NCI-H2029 (cell line): ENCODE measurements around the gene MAPK9.

Experiments used
- DNase-seq: peaks from one replicate; lab custom pipeline; 2025; lab: John Stamatoyannopoulos, UW

Gene MAPK9

DNA sequence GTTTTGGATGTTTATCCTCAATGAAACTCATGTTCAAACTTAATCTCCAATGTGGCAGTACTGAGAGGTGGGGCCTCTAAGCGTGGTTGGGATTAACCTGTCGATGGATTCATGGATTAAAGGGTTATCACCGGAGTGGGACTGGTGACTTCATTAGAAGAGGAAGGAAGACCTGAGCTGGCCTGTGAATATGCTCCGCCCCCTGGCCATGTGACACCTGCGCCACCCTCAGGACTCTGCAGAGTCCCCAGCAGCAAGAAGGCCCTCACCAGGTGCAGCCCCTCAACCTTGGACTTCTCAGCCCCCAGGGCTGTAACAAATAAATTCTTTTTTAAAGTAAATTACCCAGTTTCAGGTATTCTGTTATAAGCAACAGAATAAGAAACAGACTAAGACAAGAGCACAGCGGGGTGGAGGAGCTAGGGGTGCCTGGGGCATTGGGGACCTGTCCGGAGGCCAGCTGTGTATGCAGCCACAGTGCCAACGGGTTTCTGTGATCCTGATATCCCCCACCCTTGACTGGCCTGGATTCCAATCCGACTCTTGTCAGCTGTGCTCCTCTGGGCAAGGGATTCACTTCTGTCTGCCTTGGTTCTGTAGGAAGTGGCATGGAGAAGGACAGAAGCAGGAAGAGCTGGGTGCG lies 3.2 kb upstream of the MAPK9 start:
- no peak for DNase-seq

DNA sequence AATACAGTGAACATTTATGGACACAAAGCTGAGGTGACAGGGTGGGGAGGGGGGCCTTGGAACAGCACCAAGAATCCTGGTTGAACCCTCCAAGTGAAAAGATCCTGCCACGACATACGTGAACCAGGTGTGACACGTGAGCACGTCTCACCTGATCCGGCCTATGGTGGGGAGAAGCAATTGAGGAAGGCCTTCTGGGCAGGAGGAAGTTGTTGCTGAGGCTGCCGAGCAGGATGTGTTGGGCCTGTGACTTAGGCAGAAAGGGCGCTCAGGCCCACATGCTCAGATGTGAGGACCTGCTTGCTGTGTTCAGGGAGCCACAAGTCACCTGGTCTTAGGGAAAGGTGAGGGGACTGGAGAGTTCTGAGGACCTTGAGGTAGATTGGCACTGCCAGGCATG lies 2.5 kb upstream of the MAPK9 start:
- no peak for DNase-seq

- DNase-seq: no peak
These were observed 496 bp downstream of the MAPK9 start for GRCh38 chr5:180291234-180291940.

DNA sequence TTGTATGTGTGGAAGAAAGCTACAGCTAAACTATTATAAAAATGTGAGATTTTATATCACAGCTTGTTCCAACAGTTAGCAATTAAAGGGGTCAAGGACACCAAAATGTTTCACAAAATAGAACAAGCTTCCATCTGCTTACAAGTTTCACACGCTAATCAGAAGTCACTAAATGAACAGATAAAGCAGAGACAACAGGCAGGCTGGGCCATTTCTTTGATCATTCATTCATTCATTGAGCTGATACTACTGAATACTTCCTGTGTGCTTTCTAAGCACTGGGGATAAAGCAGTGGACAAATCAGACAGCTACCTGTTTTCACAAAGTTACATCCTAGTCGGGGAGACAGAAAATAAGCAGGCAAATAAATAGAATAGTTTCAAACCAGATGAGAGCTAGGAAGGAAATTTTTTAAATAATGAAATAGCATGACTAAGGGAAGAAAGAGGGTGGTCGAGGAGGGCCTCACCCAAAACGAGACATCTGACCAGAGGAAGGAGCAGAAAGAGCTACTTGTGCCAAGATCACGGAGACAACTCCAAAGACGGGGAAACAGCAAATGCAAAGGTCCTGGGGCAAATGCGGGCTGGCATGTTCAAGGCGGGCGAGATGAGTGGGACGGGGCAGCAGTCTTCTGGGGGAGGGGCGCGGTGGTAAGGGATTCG lies 1.2 kb downstream of the MAPK9 start:
- no peak for DNase-seq

DNA sequence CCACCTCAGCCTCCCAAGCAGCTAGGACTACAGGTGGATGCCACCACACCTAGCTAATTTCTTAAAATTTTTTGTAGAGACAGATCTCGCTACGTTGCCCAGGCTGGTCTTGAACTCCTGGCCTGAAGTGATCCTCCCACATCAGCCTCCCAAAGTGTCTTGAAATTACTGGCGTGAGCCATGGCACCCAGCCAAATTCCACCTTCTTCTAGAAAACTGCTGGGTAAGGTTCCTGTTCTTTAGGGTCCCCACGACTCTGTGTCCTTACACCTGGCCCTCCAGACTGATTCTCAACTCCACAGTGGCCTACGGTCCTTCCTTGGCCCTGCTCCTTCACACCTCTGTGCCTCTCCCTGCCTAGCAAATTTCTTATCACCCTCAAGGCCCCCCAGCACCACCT lies 1.9 kb downstream of the MAPK9 start:
- DNase-seq: no peak

- DNase-seq: peak; percentile 78
These were observed 2.5 kb downstream of the MAPK9 start for GRCh38 chr5:180289433-180289832.

GRCh38 chr5:180287868-180288267 lies 4.0 kb downstream of the MAPK9 start:
- no peak for DNase-seq

GRCh38 chr5:180287404-180287803 lies 4.5 kb downstream of the MAPK9 start:
- no peak for DNase-seq

DNA sequence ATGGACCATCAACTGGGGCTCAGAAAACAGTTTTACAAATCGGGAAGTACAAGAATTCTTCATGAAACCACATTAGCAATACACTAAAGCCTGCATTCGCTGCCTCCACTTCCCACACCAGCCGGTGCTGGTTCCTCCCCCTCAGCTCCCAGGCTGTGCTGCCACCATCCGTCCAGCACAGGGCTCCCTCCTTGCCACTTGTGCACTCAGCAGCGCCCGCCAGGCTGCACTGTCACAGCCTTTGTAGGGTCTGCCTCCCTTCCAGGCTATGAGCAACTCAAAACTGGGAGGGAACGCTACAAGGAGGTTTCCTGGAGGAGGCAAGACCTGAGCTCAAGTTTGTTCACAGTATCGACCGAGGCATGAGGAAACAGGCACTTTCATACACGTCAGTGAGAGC lies 7.7 kb downstream of the MAPK9 start:
- DNase-seq: no peak

DNA sequence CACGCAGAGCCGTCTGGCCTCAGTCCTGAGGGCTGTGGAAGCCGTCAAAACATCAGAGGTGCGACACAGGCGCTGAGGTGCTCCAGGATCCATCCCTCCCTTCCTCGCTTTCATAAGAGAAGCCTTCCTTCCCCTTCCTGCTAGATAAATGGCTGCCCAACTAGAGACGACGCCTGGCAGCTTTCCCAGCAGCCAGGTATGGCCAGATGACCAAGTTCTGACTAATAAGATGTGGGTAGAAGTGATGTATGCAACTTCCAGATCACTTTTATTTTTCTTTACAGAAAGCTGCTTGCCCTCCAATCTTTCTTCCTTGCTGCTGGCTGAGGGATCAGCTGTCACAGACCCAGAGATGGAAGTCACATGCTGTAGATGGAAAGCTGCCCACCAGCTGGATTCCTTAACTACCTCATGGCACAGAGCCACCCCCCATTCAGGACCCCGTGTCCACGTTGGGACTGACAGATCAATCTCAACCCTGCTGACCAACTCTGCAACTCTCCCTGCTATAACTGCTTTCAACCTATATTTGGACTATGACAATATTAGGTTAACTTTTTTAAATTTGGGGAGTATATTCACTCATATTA lies 8.8 kb downstream of the MAPK9 start:
- no peak for DNase-seq

GRCh38 chr5:180282281-180282680 lies 9.6 kb downstream of the MAPK9 start:
- no peak for DNase-seq

GRCh38 chr5:180281706-180282105 lies 10.2 kb downstream of the MAPK9 start:
- peak; percentile 30 for DNase-seq

- DNase-seq: no peak
These were observed 17.2 kb downstream of the MAPK9 start for GRCh38 chr5:180274695-180275094.

DNA sequence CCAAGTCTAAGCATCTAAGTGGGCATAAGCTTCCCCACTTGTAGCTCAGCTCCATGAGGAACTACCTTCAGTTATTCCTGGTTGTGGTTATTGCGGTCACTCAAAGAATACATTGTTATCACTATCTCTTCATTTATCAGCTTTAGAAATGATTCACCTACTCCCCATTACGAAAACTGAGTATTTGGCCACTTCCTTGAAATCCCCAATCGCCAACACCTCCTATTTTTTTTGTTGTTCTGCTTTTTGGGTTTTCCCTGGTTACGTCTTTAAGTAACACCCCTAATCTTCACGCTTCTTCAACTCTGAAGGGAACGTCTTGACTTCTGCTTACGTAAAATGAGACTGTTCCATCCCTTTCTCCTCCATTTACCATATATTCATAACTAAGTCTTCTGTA lies 20.7 kb downstream of the MAPK9 start:
- no peak for DNase-seq

DNA sequence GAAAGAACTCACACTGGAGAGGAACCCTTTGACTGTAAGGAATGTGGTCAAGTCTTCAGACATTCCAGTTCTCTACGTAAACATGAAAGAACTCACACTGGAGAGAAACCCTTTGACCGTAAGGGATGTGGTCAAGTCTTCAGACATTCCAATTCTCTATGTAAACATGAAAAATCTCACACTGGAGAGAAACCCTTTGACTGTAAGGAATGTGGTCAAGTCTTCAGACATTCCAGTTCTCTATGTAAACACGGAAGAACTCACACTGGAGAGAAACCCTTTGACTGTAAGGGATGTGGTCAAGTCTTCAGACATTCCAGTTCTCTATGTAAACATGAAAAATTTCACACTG lies 32.6 kb downstream of the MAPK9 start:
- no peak for DNase-seq

GRCh38 chr5:180253036-180253824 lies 38.7 kb downstream of the MAPK9 start:
- DNase-seq: no peak

- no peak for DNase-seq
These were observed 40.0 kb downstream of the MAPK9 start for GRCh38 chr5:180251887-180252286.

DNA sequence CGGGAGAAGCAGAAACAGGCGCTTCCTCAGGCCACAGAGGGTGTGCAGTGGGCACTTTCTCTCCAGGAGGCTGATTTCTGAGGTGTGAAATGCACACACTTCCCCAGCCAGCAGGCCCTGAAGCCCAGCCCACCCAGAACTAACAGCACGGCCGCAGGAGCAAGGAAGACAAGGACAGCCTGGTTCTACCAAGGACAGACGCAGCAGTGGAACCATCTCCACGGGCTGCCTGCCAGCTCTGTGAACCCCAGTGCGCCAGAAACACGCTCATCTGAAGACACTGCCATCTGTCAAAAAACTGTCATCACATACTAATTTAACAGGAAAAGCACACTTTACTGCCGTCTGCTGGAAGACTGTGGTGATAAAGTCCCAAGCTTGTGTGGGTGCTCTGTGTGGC lies 40.7 kb downstream of the MAPK9 start:
- no peak for DNase-seq

GRCh38 chr5:180250329-180250728 lies 41.6 kb downstream of the MAPK9 start:
- DNase-seq: no peak

DNA sequence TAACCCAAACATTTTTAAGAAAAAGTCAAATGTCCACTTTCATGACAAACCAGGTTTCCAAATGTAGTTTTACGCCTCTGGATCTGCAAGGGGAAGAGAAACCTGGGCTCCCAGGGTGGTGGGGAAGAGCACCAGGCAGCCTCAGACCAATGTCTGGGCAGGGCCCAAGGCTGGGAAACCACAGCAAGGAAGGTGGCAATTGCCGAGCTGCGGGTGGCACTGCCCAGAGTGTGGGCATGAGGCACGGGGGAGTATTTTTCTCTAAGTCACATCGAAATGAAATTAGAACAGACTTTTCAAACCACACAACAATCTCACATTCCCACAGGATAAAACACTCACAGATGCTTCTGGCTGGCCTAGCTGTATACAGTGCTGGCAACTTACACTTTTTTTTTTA lies 50.3 kb downstream of the MAPK9 start:
- DNase-seq: no peak

DNA sequence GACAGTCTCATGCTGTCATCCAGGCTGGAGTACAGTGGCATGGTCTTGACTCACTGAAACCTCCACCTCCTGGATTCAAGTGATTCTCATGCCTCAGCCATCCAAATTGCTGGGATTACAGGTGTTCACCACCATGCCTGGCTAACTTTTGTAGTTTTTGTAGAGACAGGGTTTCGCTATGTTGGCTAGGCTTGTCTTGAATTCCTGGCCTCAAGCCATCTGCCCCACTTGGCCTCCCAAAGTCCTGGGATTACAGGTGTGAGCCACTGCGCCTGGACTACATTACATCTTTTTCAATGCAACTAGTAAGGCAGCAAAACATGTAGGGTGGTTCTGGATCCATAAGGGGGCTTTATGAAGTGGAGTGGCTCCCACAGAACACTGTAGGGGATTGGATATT lies 53.3 kb downstream of the MAPK9 start:
- no peak for DNase-seq

DNA sequence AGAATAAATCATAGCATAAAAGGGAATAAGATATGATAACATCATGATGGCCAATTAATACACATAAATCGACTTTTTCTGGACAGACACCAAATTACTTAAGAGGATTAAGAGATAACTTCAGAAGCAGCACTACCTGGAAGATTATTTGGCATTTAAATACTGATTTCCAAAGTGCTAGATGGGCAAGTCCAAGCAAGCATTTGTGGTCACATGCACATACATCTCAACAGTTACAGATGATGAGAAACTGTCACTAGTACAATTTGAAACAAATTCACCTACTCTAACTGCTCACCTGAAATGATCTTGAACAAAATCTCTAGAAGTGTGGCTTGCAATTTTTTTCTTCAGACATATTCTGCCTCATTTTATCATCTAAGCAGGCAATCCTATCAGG lies 56.0 kb downstream of the MAPK9 start:
- DNase-seq: no peak
